ENCODE results near the gene C11orf52. TPM values are rescaled to one million over a fixed set of nuclear protein-coding genes. Genes with fewer than 3 reads are reported as not detected.

The C11orf52 gene
- total RNA-seq, 2 experiments from 2014 or later = 0.27 TPM; not detected in 1

DNA sequence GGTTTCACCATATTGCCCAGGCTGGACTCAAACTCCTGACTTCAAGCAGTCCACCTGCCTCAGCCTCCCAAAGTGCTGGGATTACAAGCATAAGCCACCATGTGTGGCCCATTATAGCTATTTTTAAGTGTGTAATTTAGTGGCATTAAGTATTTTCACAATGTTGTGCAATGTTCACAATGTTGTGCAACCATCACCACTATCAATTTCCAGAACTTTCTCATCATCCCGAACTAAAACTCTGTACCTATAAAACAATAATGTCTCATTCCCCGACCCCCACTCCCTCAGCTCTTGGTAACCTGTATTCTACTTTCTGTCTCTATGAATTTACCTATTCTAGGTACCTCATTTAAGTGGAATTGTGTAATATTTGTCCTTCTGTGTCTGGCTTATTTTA, 31.9 kb upstream of the C11orf52 start:
- POLR2A ChIA-PET = no interaction called here
- Mint-ChIP-seq H3K27me3 (no peaks in the 10 kb centered on the region), H3K9me3 (no peaks in the 10 kb centered on the region)

GRCh38 chr11:111905411-111905810, 13.3 kb upstream of the C11orf52 start:
- no peak overlapping the region for H3K27ac Mint-ChIP-seq
- ChIA-PET CTCF (no interaction called here), POLR2A (no interaction called here)
- H3K27me3 Mint-ChIP-seq = peaks cover 9% of the 10 kb centered on the region
- no peaks in the 10 kb centered on the region for H3K9me3 Mint-ChIP-seq
- no peaks in the 10 kb centered on the region for H3K4me1 Mint-ChIP-seq
- no peak overlapping the region for H3K4me3 Mint-ChIP-seq
- H3K36me3 Mint-ChIP-seq (ENCODE audit: low read depth) = no peaks in the 10 kb centered on the region
- no peak for DNase-seq

More for the DNA sequence above, 31.9 kb upstream of the C11orf52 start:
- H3K27ac Mint-ChIP-seq = no peak overlapping the region
- H3K4me3 Mint-ChIP-seq = no peak overlapping the region
- DNase-seq = no peak
- CTCF ChIA-PET = interaction anchor here (0.8 to 1.5 kb wide), 4 partner anchors 10 to 43 kb away, joined by 3 to 4 read pairs (median 3); partner anchors contain the start of gene ALG9
- no peaks in the 10 kb centered on the region for H3K36me3 Mint-ChIP-seq (ENCODE audit: low read depth)
- H3K4me1 Mint-ChIP-seq = no peaks in the 10 kb centered on the region

DNA sequence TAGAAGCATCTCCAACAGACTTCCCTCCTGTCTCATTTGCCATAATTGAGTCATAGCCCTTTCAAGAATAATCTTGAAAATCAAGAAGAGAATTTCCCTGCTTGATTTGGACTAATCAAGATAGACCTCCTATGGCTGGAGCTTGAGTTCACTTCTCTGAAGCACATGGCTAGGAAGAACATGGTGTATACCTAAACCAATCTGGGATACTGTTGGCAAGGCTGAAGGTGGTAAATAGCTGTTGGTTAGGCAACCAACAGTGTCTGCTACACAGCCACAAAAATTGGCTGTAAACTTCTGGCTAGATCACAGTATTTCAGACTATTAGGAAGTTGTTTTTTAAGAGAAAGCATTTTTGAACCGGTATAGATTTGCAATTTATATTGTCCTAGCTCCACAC, 12.0 kb upstream of the C11orf52 start:
- H3K9me3 Mint-ChIP-seq = no peaks in the 10 kb centered on the region
- peaks cover 19% of the 10 kb centered on the region for H3K27me3 Mint-ChIP-seq
- no peak overlapping the region for H3K4me3 Mint-ChIP-seq
- no peak for DNase-seq
- H3K36me3 Mint-ChIP-seq (ENCODE audit: low read depth) = no peaks in the 10 kb centered on the region
- ChIA-PET CTCF (no interaction called here), POLR2A (no interaction called here)
- no peaks in the 10 kb centered on the region for H3K4me1 Mint-ChIP-seq
- no peak overlapping the region for H3K27ac Mint-ChIP-seq

GRCh38 chr11:111908639-111909305, 9.9 kb upstream of the C11orf52 start:
- no peak for DNase-seq
- no peak overlapping the region for H3K4me3 Mint-ChIP-seq
- no peak overlapping the region for H3K27ac Mint-ChIP-seq
- CTCF ChIA-PET = no interaction called here
- H3K27me3 Mint-ChIP-seq = peaks cover 28% of the 10 kb centered on the region
- no peaks in the 10 kb centered on the region for H3K36me3 Mint-ChIP-seq (ENCODE audit: low read depth)
- no peaks in the 10 kb centered on the region for H3K4me1 Mint-ChIP-seq
- POLR2A ChIA-PET = no interaction called here
- no peaks in the 10 kb centered on the region for H3K9me3 Mint-ChIP-seq

GRCh38 chr11:111909378-111909777, 9.3 kb upstream of the C11orf52 start:
- DNase-seq = no peak
- H3K4me3 Mint-ChIP-seq = no peak overlapping the region
- no peaks in the 10 kb centered on the region for H3K9me3 Mint-ChIP-seq
- H3K27ac Mint-ChIP-seq = no peak overlapping the region
- H3K4me1 Mint-ChIP-seq = no peaks in the 10 kb centered on the region
- ChIA-PET CTCF (interaction anchor here (0.7 kb wide), 1 partner anchor 75 kb away, joined by 3 read pairs; no protein-coding TSS in a partner anchor), POLR2A (no interaction called here)
- H3K27me3 Mint-ChIP-seq = peaks cover 32% of the 10 kb centered on the region
- no peaks in the 10 kb centered on the region for H3K36me3 Mint-ChIP-seq (ENCODE audit: low read depth)

DNA sequence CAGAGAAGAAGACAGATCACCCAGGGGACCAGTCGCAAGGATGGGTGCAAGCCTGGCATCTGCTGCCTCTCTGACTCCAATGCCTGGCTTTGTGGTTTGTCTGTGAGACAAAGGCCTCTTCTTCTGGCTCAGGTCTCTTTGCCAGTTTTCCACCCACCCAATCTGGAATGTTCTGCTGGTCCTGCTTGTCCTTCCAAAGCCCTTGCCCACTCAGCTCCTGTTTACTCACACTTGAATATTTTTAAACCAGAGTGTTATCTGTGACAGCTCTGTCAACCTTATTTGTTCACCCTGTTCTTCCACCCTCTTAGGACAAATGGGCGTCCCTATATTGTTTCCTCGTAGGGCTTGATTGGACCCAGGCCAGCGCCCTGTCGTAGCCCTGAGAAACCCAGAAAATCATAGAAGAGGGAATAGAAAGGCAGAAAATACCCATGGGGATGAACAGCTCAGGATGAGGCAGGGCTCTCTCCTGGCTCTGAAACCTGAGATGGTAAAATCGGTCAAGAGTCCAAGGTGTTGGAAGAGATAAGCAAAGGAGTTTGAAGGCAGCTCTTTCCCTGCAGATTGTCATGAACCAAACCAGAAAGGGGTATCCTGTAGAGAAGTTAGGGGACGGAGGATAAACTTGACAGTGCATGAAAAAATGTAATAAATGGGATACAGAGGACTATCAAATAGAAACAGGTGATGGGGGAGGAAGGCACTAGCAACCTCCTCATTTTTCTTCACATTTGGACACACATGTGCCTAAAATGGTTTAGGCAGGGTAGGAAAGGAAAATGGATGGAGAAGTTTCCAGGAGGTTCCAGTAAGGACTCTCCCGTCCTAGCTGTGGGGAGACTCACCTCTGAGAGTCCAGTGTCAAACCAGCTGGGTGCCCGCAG, 7.8 kb upstream of the C11orf52 start:
- no peak for DNase-seq
- peaks cover 42% of the 10 kb centered on the region for H3K27me3 Mint-ChIP-seq
- no peaks in the 10 kb centered on the region for H3K36me3 Mint-ChIP-seq (ENCODE audit: low read depth)
- CTCF ChIA-PET = interaction anchor here (1.0 to 1.6 kb wide), 2 partner anchors 13 to 18 kb away, joined by 3 to 5 read pairs; no protein-coding TSS in a partner anchor
- no peaks in the 10 kb centered on the region for H3K9me3 Mint-ChIP-seq
- POLR2A ChIA-PET = no interaction called here
- H3K4me3 Mint-ChIP-seq = no peak overlapping the region
- no peaks in the 10 kb centered on the region for H3K4me1 Mint-ChIP-seq
- H3K27ac Mint-ChIP-seq = no peak overlapping the region

- H3K27ac Mint-ChIP-seq = no peak within 1 kb of the TSS
- no peaks in the 10 kb centered on the region for H3K4me1 Mint-ChIP-seq
- no peaks in the 10 kb centered on the region for H3K9me3 Mint-ChIP-seq
- POLR2A ChIA-PET = no interaction called here
- no peak for DNase-seq
- H3K4me3 Mint-ChIP-seq = no peak within 1 kb of the TSS
- H3K27me3 Mint-ChIP-seq = peaks cover 50% of the 10 kb centered on the region
- CTCF ChIA-PET = interaction anchor here (1.0 to 1.6 kb wide), 2 partner anchors 14 to 17 kb away, joined by 3 to 5 read pairs; no protein-coding TSS in a partner anchor
- no peaks in the 10 kb centered on the region for H3K36me3 Mint-ChIP-seq (ENCODE audit: low read depth)
Measured at GRCh38 chr11:111911563-111912401, 6.9 kb upstream of the C11orf52 start, which contains the start of gene CRYAB. Gene CRYAB, minus strand, starts transcription at chr11:111911770. Its CDS starts 46 bp downstream, at chr11:111911724.

DNA sequence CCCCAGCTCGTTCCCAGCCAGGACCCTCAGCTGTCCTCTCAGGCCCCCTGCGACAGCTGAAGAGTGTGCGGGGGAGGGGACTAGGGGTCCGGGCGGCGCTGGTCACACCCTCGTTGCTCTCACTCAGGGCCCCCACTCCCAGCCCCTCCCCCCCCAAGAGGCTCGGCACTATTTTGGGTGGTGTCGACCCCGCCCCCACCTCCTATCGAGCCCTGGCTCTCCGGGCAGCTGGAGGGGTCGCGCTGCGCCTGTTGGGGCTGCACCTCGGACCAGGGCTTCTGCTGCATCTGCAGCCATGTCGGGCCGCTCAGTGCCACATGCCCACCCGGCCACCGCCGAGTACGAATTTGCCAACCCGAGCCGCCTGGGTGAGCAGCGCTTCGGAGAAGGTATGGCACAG, 6.2 kb upstream of the C11orf52 start, which contains the start of gene HSPB2:
TSS of gene HSPB2 (plus strand) at position 200 of the 400 bp plus-strand sequence. CDS start at position 296, 96 bp downstream.
- Mint-ChIP-seq H3K4me1 (no peaks in the 10 kb centered on the region), H3K9me3 (no peaks in the 10 kb centered on the region), H3K27ac (no peak within 1 kb of the TSS), H3K36me3 (ENCODE audit: low read depth) (no peaks in the 10 kb centered on the region), H3K27me3 (peaks cover 47% of the 10 kb centered on the region), H3K4me3 (no peak within 1 kb of the TSS)
- no peak for DNase-seq
- ChIA-PET POLR2A (no interaction called here), CTCF (no interaction called here)

GRCh38 chr11:111913031-111913861, 5.5 kb upstream of the C11orf52 start:
- Mint-ChIP-seq H3K4me3 (no peak overlapping the region), H3K36me3 (ENCODE audit: low read depth) (no peaks in the 10 kb centered on the region), H3K27ac (no peak overlapping the region), H3K4me1 (no peaks in the 10 kb centered on the region), H3K27me3 (peaks cover 47% of the 10 kb centered on the region), H3K9me3 (no peaks in the 10 kb centered on the region)
- ChIA-PET CTCF (interaction anchor here (0.6 to 1.3 kb wide), 4 partner anchors 14 to 163 kb away, joined by 3 read pairs; no protein-coding TSS in a partner anchor), POLR2A (no interaction called here)
- no peak for DNase-seq

GRCh38 chr11:111913997-111914396, 4.7 kb upstream of the C11orf52 start:
- POLR2A ChIA-PET = no interaction called here

GRCh38 chr11:111916768-111917167, 1.9 kb upstream of the C11orf52 start:
- CTCF ChIA-PET = interaction anchor here (0.5 kb wide), 1 partner anchor 37 kb away, joined by 6 read pairs; no protein-coding TSS in a partner anchor
- H3K9me3 Mint-ChIP-seq = no peaks in the 10 kb centered on the region
- no peaks in the 10 kb centered on the region for H3K36me3 Mint-ChIP-seq (ENCODE audit: low read depth)
- no peak for DNase-seq
- peaks cover 36% of the 10 kb centered on the region for H3K27me3 Mint-ChIP-seq
- H3K4me1 Mint-ChIP-seq = no peaks in the 10 kb centered on the region
- POLR2A ChIA-PET = no interaction called here
- H3K27ac Mint-ChIP-seq = no peak overlapping the region
- no peak overlapping the region for H3K4me3 Mint-ChIP-seq

More at GRCh38 chr11:111913997-111914396, 4.7 kb upstream of the C11orf52 start:
- CTCF ChIA-PET = interaction anchor here (1.0 to 2.2 kb wide), 4 partner anchors 13 to 32 kb away, joined by 3 to 8 read pairs (median 3); no protein-coding TSS in a partner anchor
- Mint-ChIP-seq H3K27me3 (peaks cover 47% of the 10 kb centered on the region), H3K4me1 (no peaks in the 10 kb centered on the region), H3K9me3 (no peaks in the 10 kb centered on the region), H3K4me3 (no peak overlapping the region), H3K27ac (no peak overlapping the region), H3K36me3 (ENCODE audit: low read depth) (no peaks in the 10 kb centered on the region)
- DNase-seq = no peak

GRCh38 chr11:111917312-111917711, 1.4 kb upstream of the C11orf52 start:
- CTCF ChIA-PET = interaction anchor here (0.6 to 2.0 kb wide), 3 partner anchors 9 to 30 kb away, joined by 3 to 8 read pairs (median 4); no protein-coding TSS in a partner anchor

More at GRCh38 chr11:111917312-111917711, 1.4 kb upstream of the C11orf52 start:
- POLR2A ChIA-PET = no interaction called here
- DNase-seq = no peak
- Mint-ChIP-seq H3K36me3 (ENCODE audit: low read depth) (no peaks in the 10 kb centered on the region), H3K4me1 (no peaks in the 10 kb centered on the region), H3K4me3 (no peak overlapping the region), H3K27ac (no peak overlapping the region), H3K27me3 (peaks cover 33% of the 10 kb centered on the region), H3K9me3 (no peaks in the 10 kb centered on the region)

Data from activated CD4-positive, alpha-beta T cell treated with anti-CD3 and anti-CD28 coated beads, Interleukin-2, amount 10 ng/mL, durations not matched to agents 7 days and 5 days (primary cell).